A549 (cell line): ENCODE data around the gene EPHB1. TPM values are rescaled to one million over a fixed set of nuclear protein-coding genes. Genes with fewer than 3 reads are reported as not detected.

Experiments
- ATAC-seq, 2 experiments: fragments of 200-7000 bp in 1 of 2; fragments of >200 bp in 1 of 2; cut with Nextera tagmentation in 1 of 2; cut with Tn5 transposase in 1 of 2; 3 replicates each; pipeline versions ENCODE4 v1.8.0 to v1.9.1; 2018 to 2020; ENCODE audit warnings: mild to moderate bottlenecking in 1 of 2, moderate library complexity in 1 of 2
- CTCF ChIA-PET: fragments of 300-600 bp; sonication (Branson Sonifier 250); formaldehyde crosslinking; extraction: SDS; loops from one replicate; lab custom pipeline; 2021; ENCODE audit warnings: antibody characterized with exemption, inconsistent platforms; lab: Yijun Ruan, JAX
- POLR2A ChIA-PET: fragments of 350-600 bp; formaldehyde crosslinking; extraction: SDS; loops from one replicate; lab custom pipeline; 2021; ENCODE audit warnings: antibody characterized with exemption, inconsistent platforms; lab: Yijun Ruan, JAX
- DNase-seq, 2 experiments: peaks; one replicate each; pipeline versions ENCODE4 v3.0.0 to v3.0.0-alpha.2; 2011 to 2016; ENCODE audit warnings: low read depth in 1 of 2, low spot score in 1 of 2
- FAIRE-seq: peaks from 2 replicates; lab custom pipeline; 2011; peaks lifted over from hg19 to GRCh38; lab: Jason Lieb, UNC
- H3K27ac ChIP-seq, 2 experiments: fragments of >200 bp; sonication (Bioruptor Twin); formaldehyde crosslinking; 3 replicates each; pipeline ENCODE4 v1.5.1; 2016 to 2017
- H3K4me1 ChIP-seq: fragments of >200 bp; sonication (Bioruptor Twin); formaldehyde crosslinking; 3 replicates; pipeline ENCODE4 v1.6.1; 2016
- H3K4me2 ChIP-seq: fragments of >200 bp; sonication (Bioruptor Twin); formaldehyde crosslinking; 3 replicates; pipeline ENCODE4 v1.6.1; 2016
- H3K4me3 ChIP-seq: fragments of >200 bp; sonication (Bioruptor Twin); formaldehyde crosslinking; 3 replicates; pipeline ENCODE4 v1.5.1; 2016
- H3K9me3 ChIP-seq: fragments of >200 bp; sonication (Bioruptor Twin); formaldehyde crosslinking; 3 replicates; pipeline ENCODE4 v1.6.1; 2016
- ATOH8 ChIP-seq: fragments of 250-450 bp; sonication (Bioruptor Pico); IDR thresholded peaks from 2 replicates; pipeline ENCODE4 v1.5.0; 2020; ENCODE audit warnings: low read depth, mild to moderate bottlenecking, moderate library complexity
- BHLHE40 ChIP-seq: IDR thresholded peaks from 2 replicates; pipeline ENCODE4 v1.6.1; 2012; ENCODE audit warnings: low read depth, low read length, inconsistent platforms
- CBX2 ChIP-seq: fragments of 200-600 bp; sonication (generic); IDR thresholded peaks from 2 replicates; pipeline ENCODE4 v1.6.1; 2016; ENCODE audit warnings: low read depth, mild to moderate bottlenecking, borderline replicate concordance
- CEBPB ChIP-seq, 2 experiments: fragments of >200 bp in 1 of 2; sonication (Bioruptor Twin) in 1 of 2; formaldehyde crosslinking in 1 of 2; IDR thresholded peaks; 2 replicates each; pipeline ENCODE4 v1.6.1; 2012 to 2016
- CHD2 ChIP-seq: fragments of 150-350 bp; IDR thresholded peaks from 2 replicates; pipeline ENCODE4 v1.6.1; 2014; ENCODE audit warnings: low read length; ENCODE audit not compliant: partially characterized antibody
- CHD4 ChIP-seq: fragments of 200-600 bp; sonication (generic); IDR thresholded peaks from 2 replicates; pipeline ENCODE4 v1.6.1; 2016; ENCODE audit warnings: antibody characterized with exemption, mild to moderate bottlenecking, borderline replicate concordance
- EHF ChIP-seq: fragments of 250-450 bp; sonication (Bioruptor Pico); IDR thresholded peaks from 2 replicates; pipeline ENCODE4 v1.5.0; 2020; ENCODE audit warnings: mild to moderate bottlenecking
- EHMT2 ChIP-seq: fragments of 200-600 bp; sonication (generic); IDR thresholded peaks from 2 replicates; pipeline ENCODE4 v1.6.1; 2016; ENCODE audit warnings: antibody characterized with exemption, low read depth, mild to moderate bottlenecking, moderate library complexity
- ELK1 ChIP-seq: fragments of 150-350 bp; IDR thresholded peaks from 2 replicates; pipeline ENCODE4 v1.6.1; 2014; ENCODE audit warnings: low read depth, mild to moderate bottlenecking, low read length
- EP300 ChIP-seq, 2 experiments: fragments of >200 bp; sonication (Bioruptor Twin); formaldehyde crosslinking; IDR thresholded peaks; 2 replicates in 1 of 2; 3 replicates in 1 of 2; pipeline ENCODE4 v1.6.1; 2016 to 2017
- ESRRA ChIP-seq: fragments of 150-350 bp; IDR thresholded peaks from 2 replicates; pipeline ENCODE4 v1.6.1; 2014; ENCODE audit warnings: mild to moderate bottlenecking, low read length, borderline replicate concordance
- FOXS1 ChIP-seq: fragments of 250-450 bp; sonication (Bioruptor Pico); IDR thresholded peaks from 2 replicates; pipeline ENCODE4 v1.5.0; 2020; ENCODE audit warnings: mild to moderate bottlenecking, moderate library complexity
- GATA3 ChIP-seq: IDR thresholded peaks from 2 replicates; pipeline ENCODE4 v1.6.1; 2012; ENCODE audit warnings: borderline replicate concordance
- HDAC2 ChIP-seq: fragments of 200-600 bp; sonication (generic); IDR thresholded peaks from 2 replicates; pipeline ENCODE4 v1.6.1; 2016
- HEYL ChIP-seq: fragments of 250-450 bp; sonication (Bioruptor Pico); IDR thresholded peaks from 2 replicates; pipeline ENCODE4 v1.8.0; 2021; ENCODE audit warnings: mild to moderate bottlenecking, moderate library complexity
- HOXB5 ChIP-seq: fragments of 250-450 bp; sonication (Bioruptor Pico); IDR thresholded peaks from 2 replicates; pipeline ENCODE4 v1.5.0; 2020; ENCODE audit warnings: mild to moderate bottlenecking, moderate library complexity
- JUN ChIP-seq, 2 experiments: fragments of >200 bp; sonication (Bioruptor Twin); formaldehyde crosslinking; IDR thresholded peaks; 2 replicates in 1 of 2; 3 replicates in 1 of 2; pipeline ENCODE4 v1.6.1; 2016 to 2017
- JUNB ChIP-seq: fragments of >200 bp; sonication (Bioruptor Twin); formaldehyde crosslinking; IDR thresholded peaks from 2 replicates; pipeline ENCODE4 v1.6.1; 2016
- KDM1A ChIP-seq: fragments of 200-600 bp; sonication (generic); IDR thresholded peaks from 2 replicates; pipeline ENCODE4 v1.6.1; 2016; ENCODE audit warnings: low read depth, mild to moderate bottlenecking
- MAX ChIP-seq: IDR thresholded peaks from 2 replicates; pipeline ENCODE4 v1.6.1; 2012
- MAZ ChIP-seq: fragments of 150-350 bp; IDR thresholded peaks from 2 replicates; pipeline ENCODE4 v1.6.1; 2014; ENCODE audit warnings: antibody characterized with exemption, low read depth, low read length, borderline replicate concordance
- POLR2A ChIP-seq: IDR thresholded peaks from 2 replicates; pipeline ENCODE4 v1.6.1; 2012; ENCODE audit warnings: mild to moderate bottlenecking, low read length
- RARB ChIP-seq: fragments of 250-450 bp; sonication (Bioruptor Pico); IDR thresholded peaks from 2 replicates; pipeline ENCODE4 v1.8.0; 2021; ENCODE audit warnings: mild to moderate bottlenecking, moderate library complexity
- RFX5 ChIP-seq: fragments of 450-650 bp; IDR thresholded peaks from 2 replicates; pipeline ENCODE4 v1.7.1; 2014; ENCODE audit warnings: antibody characterized with exemption, mild to moderate bottlenecking, moderate library complexity
- RNF2 ChIP-seq: fragments of 200-600 bp; sonication (generic); IDR thresholded peaks from 2 replicates; pipeline ENCODE4 v1.6.1; 2016; ENCODE audit warnings: low read depth, mild to moderate bottlenecking, antibody characterized with exemption, moderate library complexity, borderline replicate concordance
- SMC3 ChIP-seq: fragments of >200 bp; sonication (Bioruptor Twin); formaldehyde crosslinking; IDR thresholded peaks from 3 replicates; pipeline ENCODE4 v1.6.1; 2018; ENCODE audit warnings: inconsistent platforms
- SREBF2 ChIP-seq: fragments of 450-650 bp; IDR thresholded peaks from 2 replicates; pipeline ENCODE4 v1.6.1; 2014; ENCODE audit warnings: mild to moderate bottlenecking, moderate library complexity
- ZFP36 ChIP-seq: fragments of 450-650 bp; IDR thresholded peaks from 2 replicates; pipeline ENCODE4 v1.6.1; 2014; ENCODE audit warnings: borderline replicate concordance; ENCODE audit not compliant: partially characterized antibody
- ZSCAN20 ChIP-seq: fragments of 250-450 bp; sonication (Bioruptor Pico); IDR thresholded peaks from 2 replicates; pipeline ENCODE4 v1.8.0; 2022; ENCODE audit warnings: mild to moderate bottlenecking, moderate library complexity
- WGBS: methylation state at CpG from one replicate; pipeline ENCODE4 v1.1.6; 2017; ENCODE audit errors: missing lambda C conversion rate; 5-methylcytosine and 5-hydroxymethylcytosine counted together
- polyA plus RNA-seq, 4 experiments: library from polyadenylated mRNA; depleted of rRNA in 3 of 4; stranded (reverse); fragments of >200 nt; fragmentation: RNase III in 1 of 4; extraction: RNeasy Plus Mini Kit Qiagen cat#74134 plus additional on column Dnase treatment in 1 of 4; gene quantifications; 2 replicates in 3 of 4; 3 replicates in 1 of 4; pipeline ENCODE4 v1.2.3, GENCODE V29; 2011 to 2017
- TF ChIP-seq, protein P1 (sequence below): fragments of 450-650 bp; IDR thresholded peaks from 2 replicates; pipeline ENCODE4 v1.6.1; 2014; ENCODE audit warnings: antibody characterized with exemption

EPHB1 gene
- polyA plus RNA-seq, 2 of the 4 experiments (the other 2 are of a cell fraction): 0.18 to 0.21 TPM

- Histone ChIP-seq H3K4me1 (no peaks in the 10 kb centered on the region), H3K9me3 (no peaks in the 10 kb centered on the region), H3K27ac (no peak overlapping the region), H3K4me3 (no peak overlapping the region), H3K4me2 (no peak overlapping the region)
- WGBS: 10% methylated on average over 3 of the region's 3 CpGs
- DNase-seq: no peak
- CTCF ChIA-PET: interaction anchor here (2.6 kb wide), 1 partner anchor 8 kb away, joined by 13 read pairs; the partner anchor contains the start of gene EPHB1
- no peak for ATAC-seq
- FAIRE-seq: no peak
- TF ChIP-seq JUN (IDR thresholded peaks at IDR 0.05) (no peak), HEYL (CRISPR knock-in tag) (no peak), ESRRA (no peak), ZFP36 (no peak), SMC3 (no peak)
- POLR2A ChIA-PET: no interaction called here
These were observed 8.0 kb downstream of the EPHB1 start for GRCh38 chr3:134803051-134803505.

DNA sequence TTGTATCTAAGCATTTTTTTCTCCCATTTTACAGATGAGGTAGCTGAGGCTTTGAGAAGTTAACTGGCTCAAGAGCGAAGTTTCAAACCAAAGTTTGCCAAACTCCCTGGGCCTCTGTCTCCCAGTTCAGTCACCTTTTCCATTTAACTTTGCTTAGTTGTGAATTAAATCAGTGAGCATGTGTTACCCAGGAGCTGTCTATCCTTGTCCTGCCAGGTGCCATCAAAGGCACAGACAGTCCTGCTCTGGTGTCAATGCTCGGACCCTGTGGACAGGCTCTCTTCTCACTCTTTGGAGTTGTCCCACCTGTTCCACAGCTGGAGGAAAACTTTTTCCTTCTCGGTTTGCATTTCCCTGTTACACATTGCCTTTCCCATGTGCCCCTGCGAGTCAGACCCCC, 8.6 kb downstream of the EPHB1 start:
- no peak for ATAC-seq
- no peaks in the 10 kb centered on the region for H3K4me1 ChIP-seq
- ChIA-PET POLR2A (no interaction called here), CTCF (interaction anchor here (0.6 to 2.6 kb wide), 2 partner anchors 9 to 57 kb away, joined by 3 to 13 read pairs; partner anchors contain the start of gene EPHB1)
- no peak overlapping the region for H3K27ac ChIP-seq
- WGBS: 15% methylated on average over 4 of the region's 4 CpGs
- H3K4me3 ChIP-seq: no peak overlapping the region
- H3K9me3 ChIP-seq: no peaks in the 10 kb centered on the region
- no peak for FAIRE-seq
- no peak for DNase-seq
- TF ChIP-seq HEYL (CRISPR knock-in tag): no peak
- TF ChIP-seq RFX5: no peak
- TF ChIP-seq ATOH8: no peak
- no peak for TF ChIP-seq RARB (CRISPR knock-in tag)
- TF ChIP-seq SREBF2: no peak
- no peak for TF ChIP-seq ELK1
- TF ChIP-seq EHF (CRISPR knock-in tag): no peak
- TF ChIP-seq BHLHE40: no peak
- no peak for TF ChIP-seq EP300 (IDR thresholded peaks at IDR 0.05)
- TF ChIP-seq GATA3: no peak
- no peak for TF ChIP-seq CBX2
- TF ChIP-seq FOXS1 (CRISPR knock-in tag): no peak
- no peak for TF ChIP-seq ESRRA
- TF ChIP-seq HDAC2: no peak
- TF ChIP-seq HOXB5: no peak
- TF ChIP-seq CHD2: no peak
- TF ChIP-seq, all 56 proteins: peak for 0
- H3K4me2 ChIP-seq: no peak overlapping the region

DNA sequence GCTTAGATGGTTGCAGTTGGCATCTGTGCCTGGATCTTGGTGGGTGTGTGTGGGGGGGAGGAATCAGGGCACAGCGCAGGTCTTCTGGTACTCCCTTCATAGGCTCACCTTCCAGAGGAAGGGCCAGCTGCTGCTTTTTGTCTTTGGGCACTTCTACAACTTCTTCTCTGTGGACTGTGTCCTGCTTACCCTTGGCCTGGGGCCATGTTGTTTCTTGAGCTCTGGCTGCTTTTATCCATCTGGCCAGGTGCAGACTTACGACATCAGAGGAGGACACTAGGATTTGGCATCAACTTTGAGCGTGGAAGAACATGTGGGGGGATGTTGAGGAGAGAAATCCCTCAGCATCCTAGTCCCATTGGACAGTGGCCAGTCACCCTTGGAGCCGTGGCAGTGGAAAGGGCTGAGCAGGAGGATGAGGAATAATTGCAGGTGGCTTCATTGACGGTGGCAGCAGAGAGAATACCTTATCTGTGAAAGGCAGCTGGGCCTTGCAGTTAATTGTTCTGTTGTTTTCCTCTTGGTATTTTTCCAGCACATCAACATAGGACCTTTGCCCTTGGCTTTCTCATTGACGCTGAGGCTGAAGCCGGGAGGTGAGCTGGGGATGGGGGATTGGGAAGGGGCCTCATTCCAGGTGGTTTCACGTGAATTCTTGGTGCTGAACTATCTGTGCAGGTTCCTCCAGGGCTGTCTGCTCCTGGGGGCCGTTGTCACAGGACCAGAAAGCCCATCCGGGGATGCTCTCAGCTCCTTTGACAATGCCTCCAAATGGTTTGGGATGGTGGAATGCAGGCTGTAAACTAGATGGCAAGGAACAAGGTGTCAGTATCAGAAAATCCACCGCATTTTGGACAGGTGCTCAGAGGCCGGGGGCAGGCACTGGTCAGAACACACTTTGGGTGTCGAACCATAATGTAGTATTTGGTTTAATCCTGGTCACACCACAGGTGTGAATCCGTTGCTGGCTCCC, 9.7 kb downstream of the EPHB1 start:
- no peak overlapping the region for H3K4me2 ChIP-seq
- ChIA-PET POLR2A (no interaction called here), CTCF (interaction anchor here (2.6 kb wide), 1 partner anchor 10 kb away, joined by 13 read pairs; the partner anchor contains the start of gene EPHB1)
- no peak for DNase-seq
- 15% methylated on average over 9 of the region's 14 CpGs for WGBS
- H3K27ac ChIP-seq: no peak overlapping the region
- H3K9me3 ChIP-seq: no peaks in the 10 kb centered on the region
- no peak for ATAC-seq
- H3K4me3 ChIP-seq: no peak overlapping the region
- H3K4me1 ChIP-seq: no peaks in the 10 kb centered on the region
- no peak for TF ChIP-seq ZSCAN20 (CRISPR knock-in tag)
- TF ChIP-seq JUNB: no peak
- TF ChIP-seq RNF2: no peak
- TF ChIP-seq, protein P1, sequence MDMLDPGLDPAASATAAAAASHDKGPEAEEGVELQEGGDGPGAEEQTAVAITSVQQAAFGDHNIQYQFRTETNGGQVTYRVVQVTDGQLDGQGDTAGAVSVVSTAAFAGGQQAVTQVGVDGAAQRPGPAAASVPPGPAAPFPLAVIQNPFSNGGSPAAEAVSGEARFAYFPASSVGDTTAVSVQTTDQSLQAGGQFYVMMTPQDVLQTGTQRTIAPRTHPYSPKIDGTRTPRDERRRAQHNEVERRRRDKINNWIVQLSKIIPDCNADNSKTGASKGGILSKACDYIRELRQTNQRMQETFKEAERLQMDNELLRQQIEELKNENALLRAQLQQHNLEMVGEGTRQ: no peak
- no peak for TF ChIP-seq SREBF2
- no peak for TF ChIP-seq POLR2A
- TF ChIP-seq FOXS1 (CRISPR knock-in tag): no peak
- TF ChIP-seq CHD4: no peak
- TF ChIP-seq MAZ: no peak
- TF ChIP-seq KDM1A: no peak
- no peak for TF ChIP-seq RARB (CRISPR knock-in tag)
- TF ChIP-seq MAX: no peak
- TF ChIP-seq EHMT2: no peak
- no peak for TF ChIP-seq RFX5
- TF ChIP-seq CEBPB (IDR thresholded peaks at IDR 0.05): no peak
- FAIRE-seq: no peak
